Testis (tissue), 3 donors: ENCODE results near the gene C3orf22. TPM values are rescaled to one million over a fixed set of nuclear protein-coding genes. Genes with fewer than 3 reads are reported as not detected.

Experiments
- DNase-seq: peaks from one replicate; pipeline ENCODE4 v3.0.0-alpha.2; 2019
- H3K27ac ChIP-seq, 2 donors: fragments of 200-600 bp; sonication (generic); one replicate each; pipeline ENCODE4 v1.5.1; 2019
- H3K27me3 ChIP-seq: fragments of 200-600 bp; sonication (generic); one replicate; pipeline ENCODE4 v1.5.1; 2019
- H3K36me3 ChIP-seq: fragments of 200-600 bp; sonication (generic); one replicate; pipeline ENCODE4 v1.5.1; 2017; ENCODE audit warnings: low read depth; ENCODE audit errors: missing control alignments
- H3K4me1 ChIP-seq: fragments of 200-600 bp; sonication (generic); one replicate; pipeline ENCODE4 v1.5.1; 2019
- H3K4me3 ChIP-seq, 2 donors: fragments of 200-600 bp; sonication (generic); one replicate each; pipeline ENCODE4 v1.5.1; 2017 to 2019
- H3K9me3 ChIP-seq: fragments of 200-600 bp; sonication (generic); one replicate; pipeline ENCODE4 v1.5.1; 2017
- CTCF ChIP-seq, 3 experiments: fragments of 450-650 bp in 2 of 3; fragments of 200-600 bp in 1 of 3; sonication (generic) in 1 of 3; IDR thresholded peaks; one replicate each; pipeline ENCODE4 v1.5.1; 2016 to 2019; ENCODE audit warnings: antibody characterized with exemption in 3 of 3, mild to moderate bottlenecking in 2 of 3, moderate library complexity in 1 of 3
- POLR2A ChIP-seq: fragments of 450-650 bp; IDR thresholded peaks from one replicate; pipeline ENCODE4 v1.6.1; 2017; ENCODE audit warnings: antibody characterized with exemption, mild to moderate bottlenecking, moderate library complexity
- WGBS, 2 donors: methylation state at CpG; one replicate each; pipeline ENCODE4 v1.1.5; 2018; 5-methylcytosine and 5-hydroxymethylcytosine counted together
- intact Hi-C: fragments of 100-400 bp; cut with DNase I; formaldehyde crosslinking; loops from one replicate; pipeline ENCODE4 v1.15.1; 2023; ENCODE audit warnings: low total_unique reads
- polyA plus RNA-seq: library from polyadenylated mRNA; stranded (reverse); fragments of 350-450 nt; fragmentation: Illumina TruSeq; extraction: RNeasy Lipid Tissue Mini Kit (QIAGEN cat#74804); gene quantifications from one replicate; pipeline ENCODE4 v1.2.3, GENCODE V29; 2014; ENCODE audit warnings: low read depth, low replicate concordance; ENCODE audit not compliant: insufficient read depth
- total RNA-seq, 2 donors: library from RNA; depleted of rRNA; stranded (reverse); fragments of >200 nt; gene quantifications; one replicate each; pipeline ENCODE4 v1.2.3, GENCODE V29; 2016

Gene C3orf22
- total and polyA plus RNA-seq, 3 donors from 2014 or later = 33.0 to 61.4 (median 42.2) TPM

GRCh38 chr3:126569390-126569975 lies 10.8 kb upstream of the C3orf22 start:
- no peaks in the 10 kb centered on the region for H3K4me1 ChIP-seq

GRCh38 chr3:126568776-126569342 lies 10.1 kb upstream of the C3orf22 start:
- WGBS, 2 donors = 89 to 93% methylated on average over 3 of the region's 3 CpGs
- no peaks in the 10 kb centered on the region for H3K27me3 ChIP-seq
- TF ChIP-seq CTCF (IDR thresholded peaks at IDR 0.05) = no peak
- TF ChIP-seq POLR2A = no peak
- H3K9me3 ChIP-seq = no peaks in the 10 kb centered on the region
- H3K27ac ChIP-seq = no peak overlapping the region
- H3K4me1 ChIP-seq = no peaks in the 10 kb centered on the region
- DNase-seq = no peak
- intact Hi-C loops = no loop called here
- no peaks in the 10 kb centered on the region for H3K36me3 ChIP-seq
- no peak overlapping the region for H3K4me3 ChIP-seq

More at GRCh38 chr3:126569390-126569975, 10.8 kb upstream of the C3orf22 start:
- WGBS, 2 donors = 84 to 95% methylated on average over 3 to 9 of the region's 9 CpGs
- intact Hi-C loops = no loop called here
- Histone ChIP-seq H3K4me3 (no peak overlapping the region), H3K36me3 (no peaks in the 10 kb centered on the region), H3K9me3 (no peaks in the 10 kb centered on the region), H3K27ac (no peak overlapping the region), H3K27me3 (no peaks in the 10 kb centered on the region)
- TF ChIP-seq POLR2A (no peak), CTCF (IDR thresholded peaks at IDR 0.05) (no peak)
- DNase-seq = no peak

- no peaks in the 10 kb centered on the region for H3K4me1 ChIP-seq
- H3K4me3 ChIP-seq = no peak overlapping the region
- no peak for TF ChIP-seq CTCF (IDR thresholded peaks at IDR 0.05)
- no peak for TF ChIP-seq POLR2A
- 74 to 77% methylated on average over 8 to 10 of the region's 10 CpGs for WGBS, 2 donors
- no peaks in the 10 kb centered on the region for H3K36me3 ChIP-seq
- peak; percentile 46 for DNase-seq
- intact Hi-C loops = no loop called here
- H3K9me3 ChIP-seq = no peaks in the 10 kb centered on the region
- H3K27me3 ChIP-seq = no peaks in the 10 kb centered on the region
- no peak overlapping the region for H3K27ac ChIP-seq
Measured at GRCh38 chr3:126567696-126568438, 9.1 kb upstream of the C3orf22 start.

- intact Hi-C loops = no loop called here
- Histone ChIP-seq H3K4me1 (no peaks in the 10 kb centered on the region), H3K27me3 (no peaks in the 10 kb centered on the region), H3K36me3 (no peaks in the 10 kb centered on the region), H3K4me3 (no peak overlapping the region), H3K9me3 (no peaks in the 10 kb centered on the region), H3K27ac (no peak overlapping the region)
- no peak for TF ChIP-seq CTCF (IDR thresholded peaks at IDR 0.05)
- TF ChIP-seq POLR2A = no peak
- 84 to 91% methylated on average over 2 of the region's 2 CpGs for WGBS, 2 donors
- no peak for DNase-seq
Measured at GRCh38 chr3:126562737-126563276, 4.1 kb upstream of the C3orf22 start.
